GM12872 (cell line): ENCODE results near the gene CSTPP1.
A peak's percentile ranks its signal among the peaks of the same experiment; 100 is the strongest.

Experiments used
- TF ChIP-seq, protein P1 (sequence below): IDR thresholded peaks from 3 replicates; pipeline ENCODE4 v1.5.1; 2011; ENCODE audit warnings: low read depth, mild to moderate bottlenecking, low read length, moderate library complexity; ENCODE audit not compliant: insufficient read depth

The CSTPP1 gene

DNA sequence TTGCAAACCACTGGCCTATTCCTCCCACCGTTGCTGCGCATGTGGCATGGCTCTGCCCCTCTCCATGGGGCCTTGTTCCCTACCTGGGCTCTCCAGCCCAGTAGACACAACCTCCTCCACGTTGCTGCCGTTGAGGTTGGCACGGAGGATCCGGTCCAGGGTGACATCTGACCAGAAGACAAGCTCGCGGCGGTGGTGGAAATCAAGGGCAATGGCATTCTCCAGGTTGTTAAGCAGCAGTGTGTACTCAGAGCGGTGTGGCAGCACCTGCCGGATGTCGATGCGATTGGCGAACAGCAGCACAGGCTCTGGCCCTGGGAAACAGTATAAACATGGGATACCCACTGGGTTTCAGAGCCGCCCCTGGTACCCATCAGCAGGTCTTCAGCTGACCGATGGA lies 42.1 kb upstream of the CSTPP1 start:
- TF ChIP-seq, protein P1, sequence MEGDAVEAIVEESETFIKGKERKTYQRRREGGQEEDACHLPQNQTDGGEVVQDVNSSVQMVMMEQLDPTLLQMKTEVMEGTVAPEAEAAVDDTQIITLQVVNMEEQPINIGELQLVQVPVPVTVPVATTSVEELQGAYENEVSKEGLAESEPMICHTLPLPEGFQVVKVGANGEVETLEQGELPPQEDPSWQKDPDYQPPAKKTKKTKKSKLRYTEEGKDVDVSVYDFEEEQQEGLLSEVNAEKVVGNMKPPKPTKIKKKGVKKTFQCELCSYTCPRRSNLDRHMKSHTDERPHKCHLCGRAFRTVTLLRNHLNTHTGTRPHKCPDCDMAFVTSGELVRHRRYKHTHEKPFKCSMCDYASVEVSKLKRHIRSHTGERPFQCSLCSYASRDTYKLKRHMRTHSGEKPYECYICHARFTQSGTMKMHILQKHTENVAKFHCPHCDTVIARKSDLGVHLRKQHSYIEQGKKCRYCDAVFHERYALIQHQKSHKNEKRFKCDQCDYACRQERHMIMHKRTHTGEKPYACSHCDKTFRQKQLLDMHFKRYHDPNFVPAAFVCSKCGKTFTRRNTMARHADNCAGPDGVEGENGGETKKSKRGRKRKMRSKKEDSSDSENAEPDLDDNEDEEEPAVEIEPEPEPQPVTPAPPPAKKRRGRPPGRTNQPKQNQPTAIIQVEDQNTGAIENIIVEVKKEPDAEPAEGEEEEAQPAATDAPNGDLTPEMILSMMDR = no peak

DNA sequence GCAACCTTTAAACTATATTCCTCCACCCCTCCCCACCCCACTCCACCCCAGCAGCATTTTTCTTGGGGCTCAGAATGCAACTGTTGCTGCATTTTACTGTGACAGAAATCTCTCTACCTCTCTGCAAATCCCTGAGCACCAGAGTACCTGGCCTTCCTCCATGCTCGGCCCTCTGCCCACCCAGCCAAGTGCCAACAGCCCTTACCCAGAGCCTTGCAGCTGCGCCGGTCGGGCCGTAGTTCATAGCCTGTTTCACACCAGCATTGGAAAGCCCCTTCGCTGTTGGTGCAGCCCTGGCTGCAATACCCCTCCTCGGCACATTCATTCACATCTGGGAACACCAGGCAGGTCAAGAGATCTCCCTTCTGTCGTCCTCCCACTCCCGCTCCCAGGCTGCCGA lies 41.6 kb upstream of the CSTPP1 start:
- TF ChIP-seq, protein P1 = no peak

DNA sequence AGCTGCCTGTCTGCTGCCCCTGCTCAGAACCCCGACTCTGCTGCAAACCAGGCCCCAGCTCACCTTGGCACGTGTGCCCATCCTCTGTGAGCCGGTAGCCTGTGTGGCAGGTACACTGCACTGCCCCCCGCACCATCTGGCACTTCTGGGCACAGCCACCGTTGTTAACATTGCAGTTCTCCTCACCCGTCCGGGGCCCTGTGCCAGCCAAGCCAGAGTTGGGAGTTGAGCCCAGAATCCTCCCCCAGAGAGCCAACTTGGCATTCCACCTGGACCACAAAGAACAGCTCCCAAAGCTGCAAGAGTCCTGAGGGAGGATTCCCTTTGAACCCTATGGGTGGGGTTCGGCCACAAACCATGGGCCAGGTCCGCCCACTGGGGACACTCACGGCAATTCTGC lies 40.7 kb upstream of the CSTPP1 start:
- TF ChIP-seq, protein P1 = no peak

DNA sequence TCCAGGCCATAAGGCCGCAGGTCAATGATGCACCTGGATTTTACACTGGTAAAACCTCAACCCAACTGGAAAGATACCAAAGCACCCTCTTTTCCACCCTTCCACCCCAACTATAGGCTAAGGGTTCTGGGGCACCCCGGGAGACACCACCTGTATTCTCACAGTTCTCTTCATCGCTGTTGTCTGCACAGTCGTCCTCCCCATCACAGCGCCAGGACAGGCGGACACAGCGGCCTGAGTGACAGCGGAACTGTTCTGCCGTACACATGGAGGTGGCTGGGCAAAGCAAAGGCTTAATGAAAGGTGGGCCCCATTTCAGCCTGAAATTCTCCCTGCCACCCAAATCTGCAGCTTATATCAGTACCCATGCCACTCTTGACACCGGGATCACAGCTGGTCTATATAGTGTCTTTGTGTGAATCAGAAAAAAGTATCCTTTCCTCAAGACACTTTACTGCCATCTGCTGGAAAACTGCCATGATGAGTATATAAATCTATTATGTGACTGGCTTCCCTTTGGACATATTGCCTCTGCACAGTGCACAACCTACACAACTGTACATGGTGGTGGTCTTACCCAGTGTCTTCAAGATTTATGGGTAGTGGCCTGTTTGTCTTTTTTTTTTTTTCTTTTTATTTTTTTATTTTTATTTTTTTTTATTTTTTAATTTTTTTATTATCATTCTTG lies 39.7 kb upstream of the CSTPP1 start:
- TF ChIP-seq, protein P1 = peak; percentile 42; the same call in 2 of the 3 replicates

DNA sequence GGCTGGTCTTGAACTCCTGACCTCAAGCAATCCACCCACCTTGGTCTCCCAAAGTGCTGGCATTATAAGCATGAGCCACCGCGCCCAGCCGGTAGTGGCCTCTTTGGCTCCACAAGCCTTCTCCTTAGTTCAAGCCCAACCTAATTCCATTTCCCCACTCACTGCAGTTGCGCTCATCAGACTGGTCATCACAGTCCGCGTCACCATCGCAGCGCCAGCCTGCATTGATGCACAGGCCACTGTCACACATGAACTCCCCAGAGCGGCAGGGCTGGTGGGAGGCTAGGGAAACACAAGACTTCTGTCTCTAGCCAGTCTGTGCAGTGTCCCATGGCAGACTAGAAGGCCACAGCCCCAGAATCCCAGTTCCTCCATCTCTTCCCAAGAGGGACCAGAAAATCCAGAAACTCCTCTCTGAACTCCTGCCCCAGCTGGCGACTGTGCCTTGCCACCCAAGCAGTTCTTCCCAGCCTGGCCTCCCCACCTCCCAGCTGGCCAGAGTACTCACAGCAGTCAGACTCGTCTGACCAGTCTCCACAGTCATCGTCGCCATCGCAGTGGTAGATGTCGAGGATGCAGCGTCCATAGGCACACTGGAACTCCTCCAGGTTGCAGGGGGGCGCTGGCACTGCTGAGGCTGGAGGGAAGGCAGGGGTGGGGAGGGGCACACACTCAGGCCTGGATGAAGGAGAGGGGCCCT lies 38.0 kb upstream of the CSTPP1 start:
- TF ChIP-seq, protein P1 = no peak

DNA sequence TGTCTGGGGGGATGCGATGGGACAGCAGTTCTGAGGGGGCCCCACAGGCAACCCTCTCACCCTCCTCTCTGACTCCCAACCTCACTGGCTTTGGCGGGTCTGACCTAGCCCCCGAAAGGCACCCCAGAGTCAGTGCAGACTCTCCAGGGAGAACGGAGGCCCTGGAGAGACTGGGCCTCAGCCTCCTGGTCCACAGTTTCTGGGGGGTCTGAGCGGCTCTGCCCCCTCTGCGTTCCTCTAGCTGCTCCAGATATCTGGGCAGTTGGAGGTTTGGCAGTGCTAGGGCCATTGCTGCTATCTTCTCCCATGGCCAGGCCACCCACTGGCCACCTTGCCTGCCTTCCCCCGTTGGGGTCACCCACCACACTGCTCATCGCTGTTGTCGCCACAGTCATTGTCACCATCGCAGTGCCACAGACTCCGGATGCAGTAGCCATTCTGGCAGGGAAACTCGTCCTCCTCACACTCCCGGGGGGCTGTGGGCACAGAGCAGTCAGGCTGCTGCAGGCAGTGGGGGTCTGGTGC lies 37.0 kb upstream of the CSTPP1 start:
- TF ChIP-seq, protein P1 = no peak

DNA sequence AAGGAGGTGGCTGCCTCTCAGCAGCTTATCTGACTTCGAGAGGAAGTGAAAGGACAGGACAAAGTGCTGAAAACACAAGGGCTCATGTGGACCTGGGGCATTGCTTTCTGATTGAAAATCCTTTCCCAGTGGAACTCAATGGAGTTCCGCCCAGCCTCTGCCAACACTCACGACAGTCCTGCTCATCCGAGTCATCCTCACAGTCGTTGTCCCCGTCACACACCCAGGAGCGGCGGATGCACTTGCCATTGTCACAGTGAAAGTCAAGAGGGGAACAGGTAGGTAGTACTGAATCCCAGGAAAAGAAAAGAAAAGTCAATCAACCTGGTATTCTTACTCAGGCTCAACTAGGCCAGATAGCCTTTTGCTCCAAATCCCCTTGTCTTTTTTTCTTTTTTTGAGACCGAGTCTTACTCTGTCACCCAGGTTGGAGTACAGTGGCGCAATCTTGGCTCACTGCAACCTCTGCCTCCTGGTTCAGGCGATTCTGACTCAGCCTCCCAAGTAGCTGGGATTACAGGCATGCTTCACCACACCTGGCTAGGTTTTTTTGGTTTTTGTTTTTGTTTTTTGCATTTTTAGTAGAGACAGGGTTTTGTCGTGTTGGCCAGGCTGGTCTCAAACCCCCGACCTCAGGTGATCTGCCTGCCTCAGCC lies 36.3 kb upstream of the CSTPP1 start:
- TF ChIP-seq, protein P1 = no peak
